Prostate gland (tissue), 2 donors: Measurements from ENCODE around the gene GABPB1.

ENCODE experiments used
- CTCF ChIP-seq, 4 experiments: fragments of 200-600 bp in 2 of 4; fragments of 450-650 bp in 2 of 4; sonication (generic) in 2 of 4; IDR thresholded peaks; 1 replicate in 3 of 4; 2 replicates in 1 of 4; pipeline ENCODE4 v1.5.1; 2016 to 2019; ENCODE audit warnings: antibody characterized with exemption in 4 of 4, mild to moderate bottlenecking in 2 of 4, moderate library complexity in 2 of 4
- POLR2A ChIP-seq: fragments of 450-650 bp; IDR thresholded peaks from one replicate; pipeline ENCODE4 v1.6.1; 2016; ENCODE audit warnings: antibody characterized with exemption, mild to moderate bottlenecking
- POLR2AphosphoS5 ChIP-seq: sonication (generic); formaldehyde crosslinking; IDR thresholded peaks from one replicate; pipeline ENCODE4 v1.6.1; 2017; ENCODE audit warnings: antibody characterized with exemption

- TF ChIP-seq POLR2A (no peak), CTCF (IDR thresholded peaks at IDR 0.05) (no peak), POLR2AphosphoS5 (no peak)
Observed at GRCh38 chr15:50232791-50233190, 122.2 kb downstream of the GABPB1 start.
